ENCODE measurements around the gene ARFGAP1.
A peak's percentile ranks its signal among the peaks of the same experiment; 100 is the strongest.

Gene ARFGAP1

GRCh38 chr20:63227260-63227659, 45.4 kb upstream of the ARFGAP1 start:
- DNase-seq (ENCODE audit: low read depth): no peak
- H3K4me3 ChIP-seq (replicated peaks; ENCODE audit: low read depth, low read length): no peak overlapping the region
- no peak for TF ChIP-seq CTCF (IDR thresholded peaks at IDR 0.05; ENCODE audit: low read length, missing control alignments)

GRCh38 chr20:63228806-63229205, 43.8 kb upstream of the ARFGAP1 start:
- no peak overlapping the region for H3K4me3 ChIP-seq (replicated peaks; ENCODE audit: low read depth, low read length)
- DNase-seq (ENCODE audit: low read depth): no peak
- TF ChIP-seq CTCF (IDR thresholded peaks at IDR 0.05; ENCODE audit: low read length, missing control alignments): no peak

GRCh38 chr20:63230800-63231268, 41.8 kb upstream of the ARFGAP1 start:
- DNase-seq (ENCODE audit: low read depth): peak; percentile 73
- TF ChIP-seq CTCF (IDR thresholded peaks at IDR 0.05; ENCODE audit: low read length, missing control alignments): peak; percentile 74
- no peak overlapping the region for H3K4me3 ChIP-seq (replicated peaks; ENCODE audit: low read depth, low read length)

GRCh38 chr20:63232235-63233060, 40.2 kb upstream of the ARFGAP1 start:
- DNase-seq (ENCODE audit: low read depth): peak; percentile 69
- no peak overlapping the region for H3K4me3 ChIP-seq (replicated peaks; ENCODE audit: low read depth, low read length)
- TF ChIP-seq CTCF (IDR thresholded peaks at IDR 0.05; ENCODE audit: low read length, missing control alignments): no peak

- no peak for TF ChIP-seq CTCF (IDR thresholded peaks at IDR 0.05; ENCODE audit: low read length, missing control alignments)
These were observed 39.6 kb upstream of the ARFGAP1 start for GRCh38 chr20:63233061-63233344.

GRCh38 chr20:63233924-63234323, 38.7 kb upstream of the ARFGAP1 start:
- TF ChIP-seq CTCF (IDR thresholded peaks at IDR 0.05; ENCODE audit: low read length, missing control alignments): no peak
- no peak overlapping the region for H3K4me3 ChIP-seq (replicated peaks; ENCODE audit: low read depth, low read length)
- DNase-seq (ENCODE audit: low read depth): no peak

More at GRCh38 chr20:63233061-63233344, 39.6 kb upstream of the ARFGAP1 start:
- H3K4me3 ChIP-seq (replicated peaks; ENCODE audit: low read depth, low read length): no peak overlapping the region
- no peak for DNase-seq (ENCODE audit: low read depth)
